ENCODE measurements around the gene TICAM2.

DNA sequence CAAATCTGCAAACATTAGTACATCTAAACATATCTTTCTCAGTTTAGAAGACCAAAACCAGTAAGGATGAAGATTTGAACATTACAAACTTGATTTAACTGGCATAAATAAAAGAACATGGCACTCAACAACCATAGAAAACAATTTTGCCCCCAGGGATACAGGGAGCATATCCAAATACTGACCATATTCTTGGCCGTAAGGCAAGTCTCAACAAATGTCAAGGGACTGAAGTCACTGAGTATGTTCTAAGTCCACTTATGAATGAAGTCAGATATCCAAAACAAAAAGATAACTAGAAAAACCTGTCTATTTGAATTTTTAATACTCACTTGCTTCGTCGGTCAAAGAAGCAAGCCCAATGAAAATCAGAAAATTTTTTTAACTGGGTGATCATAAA is 71.9 kb downstream of the TICAM2 start:
- TF ChIP-seq SIN3A (IDR thresholded peaks at IDR 0.05; ENCODE audit: borderline replicate concordance, insufficient read depth, low read length), result no peak
- no peak for TF ChIP-seq TAF1 (IDR thresholded peaks at IDR 0.05; ENCODE audit: borderline replicate concordance, insufficient read depth, low read length)
- TF ChIP-seq, protein P1, sequence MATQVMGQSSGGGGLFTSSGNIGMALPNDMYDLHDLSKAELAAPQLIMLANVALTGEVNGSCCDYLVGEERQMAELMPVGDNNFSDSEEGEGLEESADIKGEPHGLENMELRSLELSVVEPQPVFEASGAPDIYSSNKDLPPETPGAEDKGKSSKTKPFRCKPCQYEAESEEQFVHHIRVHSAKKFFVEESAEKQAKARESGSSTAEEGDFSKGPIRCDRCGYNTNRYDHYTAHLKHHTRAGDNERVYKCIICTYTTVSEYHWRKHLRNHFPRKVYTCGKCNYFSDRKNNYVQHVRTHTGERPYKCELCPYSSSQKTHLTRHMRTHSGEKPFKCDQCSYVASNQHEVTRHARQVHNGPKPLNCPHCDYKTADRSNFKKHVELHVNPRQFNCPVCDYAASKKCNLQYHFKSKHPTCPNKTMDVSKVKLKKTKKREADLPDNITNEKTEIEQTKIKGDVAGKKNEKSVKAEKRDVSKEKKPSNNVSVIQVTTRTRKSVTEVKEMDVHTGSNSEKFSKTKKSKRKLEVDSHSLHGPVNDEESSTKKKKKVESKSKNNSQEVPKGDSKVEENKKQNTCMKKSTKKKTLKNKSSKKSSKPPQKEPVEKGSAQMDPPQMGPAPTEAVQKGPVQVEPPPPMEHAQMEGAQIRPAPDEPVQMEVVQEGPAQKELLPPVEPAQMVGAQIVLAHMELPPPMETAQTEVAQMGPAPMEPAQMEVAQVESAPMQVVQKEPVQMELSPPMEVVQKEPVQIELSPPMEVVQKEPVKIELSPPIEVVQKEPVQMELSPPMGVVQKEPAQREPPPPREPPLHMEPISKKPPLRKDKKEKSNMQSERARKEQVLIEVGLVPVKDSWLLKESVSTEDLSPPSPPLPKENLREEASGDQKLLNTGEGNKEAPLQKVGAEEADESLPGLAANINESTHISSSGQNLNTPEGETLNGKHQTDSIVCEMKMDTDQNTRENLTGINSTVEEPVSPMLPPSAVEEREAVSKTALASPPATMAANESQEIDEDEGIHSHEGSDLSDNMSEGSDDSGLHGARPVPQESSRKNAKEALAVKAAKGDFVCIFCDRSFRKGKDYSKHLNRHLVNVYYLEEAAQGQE (IDR thresholded peaks at IDR 0.05; ENCODE audit: insufficient read depth in 1 of 2, low read depth in 2 of 2, low read length in 2 of 2), result no peak
